Stimulated activated effector memory CD8-positive, alpha-beta T cell treated with anti-CD3 and anti-CD28 coated beads, Interleukin-12 subunit alpha, Interleukin-12 subunit beta, amount 100 ng/mL, for 72 hours (primary cell): ENCODE measurements around the gene PPP1R9B.
A peak's percentile ranks its signal among the peaks of the same experiment; 100 is the strongest.

ENCODE experiments used
- ATAC-seq: fragments of 150-1000 bp; cut with Tn5 transposase; 2 replicates; pipeline ENCODE4 v1.10.0; 2021
- DNase-seq, 2 donors: peaks; one replicate each; pipeline ENCODE4 v3.0.0; 2021 to 2022; ENCODE audit warnings: low spot score in 2 of 2
- H3K27ac Mint-ChIP-seq: one replicate; pipeline ENCODE4 v1.8.0; 2022; ENCODE audit warnings: mild to moderate bottlenecking, mixed read lengths
- H3K36me3 Mint-ChIP-seq: one replicate; pipeline ENCODE4 v1.8.0; 2022; ENCODE audit warnings: mild to moderate bottlenecking, mixed read lengths
- H3K4me1 Mint-ChIP-seq: one replicate; pipeline ENCODE4 v1.8.0; 2022; ENCODE audit warnings: mixed read lengths
- H3K4me3 Mint-ChIP-seq: one replicate; pipeline ENCODE4 v1.8.0; 2022; ENCODE audit warnings: mild to moderate bottlenecking, mixed read lengths
- H3K9me3 Mint-ChIP-seq: one replicate; pipeline ENCODE4 v1.8.0; 2022; ENCODE audit warnings: mixed read lengths

The PPP1R9B gene

GRCh38 chr17:50181144-50181543, 30.7 kb upstream of the PPP1R9B start:
- H3K4me3 Mint-ChIP-seq: no peak overlapping the region
- no peak overlapping the region for H3K27ac Mint-ChIP-seq
- no peaks in the 10 kb centered on the region for H3K36me3 Mint-ChIP-seq
- DNase-seq (no peak), ATAC-seq (no peak)
- H3K4me1 Mint-ChIP-seq: peaks cover 26% of the 10 kb centered on the region
- H3K9me3 Mint-ChIP-seq: no peaks in the 10 kb centered on the region

GRCh38 chr17:50180620-50181019, 30.1 kb upstream of the PPP1R9B start:
- Mint-ChIP-seq H3K27ac (no peak overlapping the region), H3K4me3 (no peak overlapping the region)

GRCh38 chr17:50180111-50180510, 29.6 kb upstream of the PPP1R9B start:
- Mint-ChIP-seq H3K9me3 (no peaks in the 10 kb centered on the region), H3K4me1 (peaks cover 26% of the 10 kb centered on the region), H3K36me3 (no peaks in the 10 kb centered on the region), H3K4me3 (no peak overlapping the region), H3K27ac (no peak overlapping the region)
- no peak for ATAC-seq
- DNase-seq: no peak

More at GRCh38 chr17:50180620-50181019, 30.1 kb upstream of the PPP1R9B start:
- DNase-seq (no peak), ATAC-seq (no peak)
- H3K36me3 Mint-ChIP-seq: no peaks in the 10 kb centered on the region
- peaks cover 26% of the 10 kb centered on the region for H3K4me1 Mint-ChIP-seq
- H3K9me3 Mint-ChIP-seq: no peaks in the 10 kb centered on the region

- Mint-ChIP-seq H3K27ac (no peak overlapping the region), H3K4me1 (peaks cover 15% of the 10 kb centered on the region), H3K36me3 (no peaks in the 10 kb centered on the region), H3K9me3 (no peaks in the 10 kb centered on the region), H3K4me3 (peak overlapping the region; percentile 36)
- ATAC-seq (peak; percentile 83), DNase-seq (no peak)
These were observed 27.7 kb upstream of the PPP1R9B start for GRCh38 chr17:50177983-50178834.

DNA sequence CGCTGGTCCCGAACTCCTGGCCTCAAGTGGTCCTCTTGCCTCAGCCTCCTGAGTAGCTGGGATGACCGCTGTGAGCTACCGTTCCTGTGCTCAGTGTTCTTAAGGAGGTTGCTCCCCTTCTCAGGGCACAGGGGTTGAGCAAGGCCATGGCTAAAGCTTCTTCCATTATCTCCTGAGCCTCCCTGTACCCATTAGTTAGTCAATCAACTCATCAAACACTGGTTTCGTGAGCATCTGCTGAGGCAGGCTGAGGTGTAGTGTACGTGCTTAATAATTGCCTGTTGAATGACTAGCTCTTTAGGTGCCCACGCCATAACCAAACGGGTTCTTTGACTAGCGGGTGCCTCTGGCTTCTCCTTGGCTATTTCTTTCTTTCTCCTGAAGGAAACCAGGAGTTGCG, 27.0 kb upstream of the PPP1R9B start:
- Mint-ChIP-seq H3K4me1 (peaks cover 10% of the 10 kb centered on the region), H3K4me3 (no peak overlapping the region), H3K36me3 (no peaks in the 10 kb centered on the region), H3K27ac (no peak overlapping the region), H3K9me3 (no peaks in the 10 kb centered on the region)
- no peak for ATAC-seq
- DNase-seq: no peak

DNA sequence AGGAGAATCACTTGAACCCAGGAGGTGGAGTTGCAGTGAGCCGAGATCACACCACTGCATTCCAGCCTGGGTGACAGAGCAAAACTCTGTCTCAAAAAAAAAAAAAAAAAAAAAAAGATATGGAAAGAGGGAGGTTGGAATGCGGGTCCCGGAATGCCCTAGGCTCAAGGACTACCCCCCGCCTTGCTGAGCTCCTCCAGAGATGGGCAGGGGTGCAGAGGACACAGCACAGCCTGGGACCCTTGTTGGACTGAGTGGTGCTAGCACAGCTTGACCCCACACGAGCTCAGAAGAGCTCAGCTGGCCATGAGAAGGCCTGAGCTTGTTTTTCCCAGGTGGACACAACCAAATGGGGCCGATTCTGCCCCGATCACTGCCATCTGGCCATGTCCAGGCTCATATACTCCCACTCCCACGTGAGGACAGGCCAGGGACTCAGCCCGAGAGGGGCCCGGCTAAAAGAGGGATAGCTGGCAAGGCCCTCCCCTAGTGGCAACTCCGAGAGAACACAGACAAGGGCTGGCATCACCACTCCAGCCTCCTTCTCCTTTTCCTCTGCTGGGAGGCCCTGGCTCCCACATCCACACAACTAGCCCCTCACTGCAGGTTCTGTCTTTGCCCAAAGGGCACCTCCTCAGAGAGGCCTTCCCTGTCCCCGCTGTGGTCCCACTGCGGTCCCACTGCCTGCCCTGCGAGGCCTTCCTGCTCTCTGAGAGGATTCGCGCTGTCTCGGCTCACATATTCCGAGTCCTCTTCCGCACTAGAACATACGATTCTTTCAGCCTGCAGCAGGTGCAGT, 26.3 kb upstream of the PPP1R9B start:
- DNase-seq (no peak), ATAC-seq (no peak)
- H3K36me3 Mint-ChIP-seq: no peaks in the 10 kb centered on the region
- H3K4me1 Mint-ChIP-seq: peaks cover 10% of the 10 kb centered on the region
- H3K27ac Mint-ChIP-seq: no peak overlapping the region
- H3K9me3 Mint-ChIP-seq: no peaks in the 10 kb centered on the region
- no peak overlapping the region for H3K4me3 Mint-ChIP-seq

DNA sequence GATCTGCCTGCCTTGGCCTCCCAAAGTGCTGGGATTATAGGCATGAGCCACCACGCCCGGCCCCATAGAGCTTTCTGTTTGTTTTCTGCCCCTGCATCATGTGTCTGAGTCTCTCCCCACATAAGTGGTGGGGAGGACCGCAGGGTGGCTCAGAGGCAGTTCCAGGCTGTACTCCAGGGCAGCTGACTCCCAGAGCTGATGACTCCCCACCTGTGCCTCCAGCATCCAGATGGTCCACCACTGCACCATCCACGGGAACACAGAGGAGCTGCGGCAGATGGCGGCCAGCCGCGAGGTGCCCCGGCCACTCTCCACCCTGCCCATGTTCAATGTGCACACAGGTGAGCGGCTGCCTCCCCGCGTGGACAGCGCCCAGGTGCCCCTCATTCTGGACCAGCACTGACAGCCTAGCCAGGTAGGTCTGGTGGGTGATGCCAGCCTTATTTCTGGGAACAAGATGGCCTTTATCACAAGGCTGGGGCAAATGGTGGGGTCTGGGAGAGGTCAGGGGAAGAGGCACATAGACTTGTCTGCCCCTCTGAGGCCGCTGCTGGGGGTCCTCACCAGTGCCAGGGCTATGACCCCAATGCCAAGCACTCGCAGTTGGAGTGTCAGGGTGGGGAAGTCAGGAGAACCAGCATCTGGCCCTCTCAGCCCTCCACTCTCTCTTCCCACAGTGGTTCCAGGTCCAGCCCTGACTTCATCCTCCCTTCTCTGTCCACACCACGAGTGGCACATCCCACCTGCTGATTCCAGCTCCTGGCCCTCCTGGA, 24.7 kb upstream of the PPP1R9B start:
- no peak for ATAC-seq
- H3K4me3 Mint-ChIP-seq: no peak overlapping the region
- H3K4me1 Mint-ChIP-seq: peaks cover 16% of the 10 kb centered on the region
- DNase-seq: no peak
- H3K27ac Mint-ChIP-seq: no peak overlapping the region
- H3K36me3 Mint-ChIP-seq: no peaks in the 10 kb centered on the region
- no peaks in the 10 kb centered on the region for H3K9me3 Mint-ChIP-seq

GRCh38 chr17:50174444-50174843, 24.0 kb upstream of the PPP1R9B start:
- no peak overlapping the region for H3K4me3 Mint-ChIP-seq
- ATAC-seq: no peak
- peaks cover 19% of the 10 kb centered on the region for H3K4me1 Mint-ChIP-seq
- H3K9me3 Mint-ChIP-seq: no peaks in the 10 kb centered on the region
- H3K36me3 Mint-ChIP-seq: peaks cover 2% of the 10 kb centered on the region
- no peak for DNase-seq
- H3K27ac Mint-ChIP-seq: no peak overlapping the region

GRCh38 chr17:50173335-50173941, 23.0 kb upstream of the PPP1R9B start:
- DNase-seq: no peak
- H3K27ac Mint-ChIP-seq: no peak overlapping the region
- H3K4me1 Mint-ChIP-seq: peaks cover 26% of the 10 kb centered on the region
- H3K36me3 Mint-ChIP-seq: peaks cover 6% of the 10 kb centered on the region
- H3K4me3 Mint-ChIP-seq: no peak overlapping the region
- no peaks in the 10 kb centered on the region for H3K9me3 Mint-ChIP-seq
- no peak for ATAC-seq

- H3K4me3 Mint-ChIP-seq: no peak overlapping the region
- DNase-seq (no peak), ATAC-seq (no peak)
- peaks cover 6% of the 10 kb centered on the region for H3K36me3 Mint-ChIP-seq
- H3K27ac Mint-ChIP-seq: no peak overlapping the region
- peaks cover 21% of the 10 kb centered on the region for H3K4me1 Mint-ChIP-seq
- no peaks in the 10 kb centered on the region for H3K9me3 Mint-ChIP-seq
These were observed 22.5 kb upstream of the PPP1R9B start for GRCh38 chr17:50172936-50173334.

DNA sequence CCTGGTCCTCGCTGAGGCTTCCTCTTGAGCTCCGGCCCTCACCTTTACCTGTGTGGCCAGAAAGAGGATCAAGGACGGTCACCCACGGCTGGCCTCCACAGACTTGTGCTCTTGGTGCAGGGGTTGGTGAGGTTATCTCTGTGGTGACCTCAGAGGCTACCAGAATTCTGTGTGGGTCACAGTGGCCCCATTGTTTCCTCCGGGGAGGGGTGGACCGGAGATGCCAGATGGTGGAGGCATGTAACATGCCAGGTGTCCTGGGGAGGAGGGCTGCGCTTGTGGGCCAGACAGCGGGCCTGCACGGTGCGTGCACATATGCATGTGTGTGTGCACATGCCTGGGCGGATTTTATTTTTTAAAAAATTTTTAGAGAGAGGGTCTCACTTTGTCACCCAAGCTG, 21.7 kb upstream of the PPP1R9B start:
- Mint-ChIP-seq H3K27ac (no peak overlapping the region), H3K9me3 (no peaks in the 10 kb centered on the region), H3K4me3 (no peak overlapping the region), H3K36me3 (peaks cover 6% of the 10 kb centered on the region), H3K4me1 (peaks cover 19% of the 10 kb centered on the region)
- ATAC-seq (no peak), DNase-seq (no peak)

DNA sequence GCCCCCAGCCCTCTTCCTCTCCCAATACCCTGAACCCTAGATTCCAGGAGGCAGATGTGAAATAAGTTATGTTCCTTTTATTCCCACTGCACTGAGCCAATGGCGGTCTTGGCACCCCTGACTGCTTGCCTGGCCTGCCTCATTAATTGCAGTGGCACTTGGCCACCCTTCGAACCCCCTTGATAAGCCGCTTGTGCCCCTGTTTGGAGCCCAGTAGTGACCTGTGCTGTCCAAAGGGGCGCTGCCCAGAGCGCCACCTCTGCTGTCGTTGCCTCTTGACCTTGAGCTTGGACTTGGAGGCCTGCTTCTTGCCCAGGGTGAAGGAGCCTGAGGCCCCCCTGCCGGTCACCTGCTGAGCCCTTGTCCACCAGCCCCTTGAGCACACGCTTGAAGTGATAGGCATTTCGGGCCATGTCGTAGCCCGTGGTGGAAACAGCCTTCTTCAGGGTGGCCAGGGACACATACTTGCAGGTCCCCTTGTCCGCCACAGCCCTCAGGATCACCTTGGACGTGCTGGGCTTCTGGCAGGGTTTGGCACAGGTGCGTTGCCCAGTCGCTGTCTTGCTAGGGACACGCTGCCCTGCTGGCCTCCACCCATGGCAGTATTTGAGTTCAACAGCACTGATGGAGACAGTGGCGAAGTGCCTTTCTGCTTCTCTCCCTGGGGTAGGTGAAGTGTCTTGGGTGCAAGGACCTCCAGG, 21.0 kb upstream of the PPP1R9B start:
- no peak overlapping the region for H3K4me3 Mint-ChIP-seq
- peak overlapping the region; percentile 30 for H3K27ac Mint-ChIP-seq
- H3K4me1 Mint-ChIP-seq: peaks cover 19% of the 10 kb centered on the region
- ATAC-seq: no peak
- no peak for DNase-seq
- peaks cover 6% of the 10 kb centered on the region for H3K36me3 Mint-ChIP-seq
- no peaks in the 10 kb centered on the region for H3K9me3 Mint-ChIP-seq

DNA sequence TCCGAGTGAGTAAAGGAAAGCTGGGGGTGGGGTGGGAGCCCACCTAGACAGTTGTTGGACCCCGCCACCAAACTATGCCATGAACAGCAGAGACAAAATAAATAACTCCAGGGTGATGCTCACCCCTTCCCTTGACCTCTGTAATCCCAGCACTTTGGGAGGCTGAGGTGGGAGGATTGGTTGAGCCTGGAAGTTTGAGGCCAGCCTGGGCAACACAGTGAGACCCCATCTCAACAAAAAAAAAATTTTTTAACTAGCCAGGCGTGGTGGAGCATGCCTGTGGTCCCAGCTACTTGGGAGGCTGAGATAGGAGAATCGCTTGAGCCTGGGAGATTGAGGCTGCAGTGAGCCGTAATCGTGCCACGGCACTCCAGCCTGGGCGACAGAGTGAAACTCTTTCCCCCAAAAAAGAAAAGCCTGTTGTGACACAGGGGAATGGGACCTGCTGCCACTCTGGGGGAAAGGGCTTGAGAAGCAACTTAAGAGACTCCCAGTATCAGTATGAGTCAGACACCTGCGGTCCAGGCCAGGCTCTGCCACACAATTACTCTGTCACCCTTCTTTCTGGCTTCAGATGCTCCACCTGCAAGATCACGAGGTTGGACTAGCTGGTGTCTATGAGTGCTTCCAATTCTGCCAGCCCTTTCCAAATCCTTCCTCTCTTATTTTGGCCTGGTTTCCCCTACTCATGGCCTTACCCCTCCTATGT, 20.3 kb upstream of the PPP1R9B start:
- no peak overlapping the region for H3K4me3 Mint-ChIP-seq
- DNase-seq (no peak), ATAC-seq (peak; percentile 78)
- H3K9me3 Mint-ChIP-seq: no peaks in the 10 kb centered on the region
- H3K27ac Mint-ChIP-seq: peak overlapping the region; percentile 30
- H3K36me3 Mint-ChIP-seq: peaks cover 6% of the 10 kb centered on the region
- H3K4me1 Mint-ChIP-seq: peaks cover 19% of the 10 kb centered on the region

GRCh38 chr17:50169881-50170459, 19.5 kb upstream of the PPP1R9B start:
- Mint-ChIP-seq H3K4me3 (peak overlapping the region; percentile 57), H3K27ac (no peak overlapping the region), H3K4me1 (peaks cover 19% of the 10 kb centered on the region), H3K36me3 (peaks cover 6% of the 10 kb centered on the region), H3K9me3 (no peaks in the 10 kb centered on the region)
- no peak for DNase-seq
- no peak for ATAC-seq
